ENCODE results near the gene MRPS31.

Gene MRPS31

DNA sequence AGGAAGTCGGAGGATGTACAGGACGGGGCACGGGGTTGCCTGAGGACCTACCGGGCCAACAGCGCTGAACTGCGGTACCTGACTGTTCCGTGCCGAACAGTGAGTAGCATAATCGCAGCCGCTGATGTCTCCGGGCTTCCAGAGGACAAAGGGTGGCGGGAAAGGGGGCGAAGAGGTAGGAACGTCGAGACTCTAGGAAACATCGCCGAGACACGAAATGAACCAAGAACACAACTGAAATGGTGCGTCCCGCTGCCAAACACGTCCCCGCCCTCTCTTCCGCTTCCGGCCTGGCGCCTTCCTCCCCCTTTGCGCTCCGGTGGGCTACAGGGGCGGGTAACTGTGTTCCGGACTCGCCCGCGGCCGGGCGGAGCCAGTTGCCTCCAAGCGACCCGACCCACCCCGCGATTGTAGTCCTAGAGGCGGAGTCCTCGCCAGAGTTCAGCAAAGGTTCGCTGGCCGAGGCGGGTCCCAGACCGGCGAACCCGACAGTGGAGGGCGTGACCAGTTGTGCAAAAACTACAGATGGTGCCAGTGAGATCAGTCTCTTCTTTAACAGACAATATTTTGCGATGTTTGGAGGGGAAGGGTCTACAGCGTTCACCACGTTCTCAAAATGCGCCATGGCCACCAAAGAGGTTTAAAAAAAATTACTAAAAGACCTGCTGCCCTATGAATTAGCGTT lies at the start of gene MRPS31:
Gene MRPS31 (minus strand): TSS at position 257 of the 685 bp plus-strand sequence. CDS start 54 bp downstream, at position 203.
- peak; percentile 88 to 93 (median 91) for DNase-seq

DNA sequence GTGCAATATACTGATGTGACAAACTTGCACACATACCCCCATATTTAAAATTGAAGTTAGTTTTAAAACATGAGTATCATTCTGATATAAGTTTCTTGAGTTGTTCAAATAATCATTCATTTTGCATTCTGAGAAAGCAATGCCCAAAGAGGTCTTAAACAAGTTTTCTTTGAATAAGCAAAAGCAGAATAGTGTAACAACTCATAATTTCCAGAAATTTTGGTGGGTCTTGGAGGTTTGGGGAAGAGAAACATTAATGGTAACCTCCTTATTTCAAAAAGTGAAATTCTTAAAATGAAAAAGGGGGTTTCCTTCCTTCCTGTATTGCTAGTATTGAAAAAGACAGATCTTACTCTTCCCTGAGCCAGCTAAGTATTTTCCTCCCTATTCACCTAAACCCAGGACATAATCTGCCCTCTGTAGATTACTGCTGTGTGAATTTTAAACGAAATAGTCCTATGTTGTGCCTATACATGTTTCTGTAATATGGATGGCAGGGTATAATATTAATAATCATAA lies 48.9 kb upstream of the MRPS31 start:
- DNase-seq, result no peak

DNA sequence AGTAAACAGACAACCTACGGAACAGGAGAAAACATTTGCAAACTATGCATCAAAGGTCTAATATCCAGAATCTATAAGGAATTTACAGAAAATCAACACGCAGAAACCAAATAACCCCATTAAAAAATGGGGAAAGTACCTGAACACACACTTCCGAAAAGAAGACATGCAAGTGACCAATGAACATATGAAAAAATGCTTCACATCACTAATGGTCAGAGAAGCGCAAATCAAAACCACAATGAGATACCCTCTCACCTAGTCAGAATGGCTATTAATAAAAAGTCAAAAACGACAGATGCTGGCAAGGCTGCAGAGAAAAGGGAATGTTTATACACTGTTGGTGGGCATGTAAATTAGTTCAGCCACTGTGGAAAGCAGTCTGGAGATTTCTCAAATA lies 47.9 kb upstream of the MRPS31 start:
- DNase-seq, result no peak

DNA sequence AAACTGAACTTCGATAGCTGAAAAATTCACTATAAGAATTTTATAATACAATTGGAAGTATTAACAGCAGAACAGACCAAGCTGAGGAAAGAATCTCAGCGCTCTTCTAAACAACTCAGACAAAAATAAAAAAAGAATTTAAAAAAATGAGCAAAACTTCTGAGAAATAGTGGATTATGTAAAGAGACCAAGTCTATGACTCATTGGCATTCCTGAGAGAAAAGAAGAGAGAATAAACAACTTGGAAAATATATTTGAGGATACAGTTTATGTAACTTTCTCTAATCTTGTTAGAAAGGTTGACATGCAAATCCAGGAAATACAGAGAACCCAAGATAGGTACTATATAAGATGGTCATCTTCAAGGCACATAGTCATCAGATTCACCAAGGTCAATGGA lies 43.8 kb upstream of the MRPS31 start:
- DNase-seq, result no peak

DNA sequence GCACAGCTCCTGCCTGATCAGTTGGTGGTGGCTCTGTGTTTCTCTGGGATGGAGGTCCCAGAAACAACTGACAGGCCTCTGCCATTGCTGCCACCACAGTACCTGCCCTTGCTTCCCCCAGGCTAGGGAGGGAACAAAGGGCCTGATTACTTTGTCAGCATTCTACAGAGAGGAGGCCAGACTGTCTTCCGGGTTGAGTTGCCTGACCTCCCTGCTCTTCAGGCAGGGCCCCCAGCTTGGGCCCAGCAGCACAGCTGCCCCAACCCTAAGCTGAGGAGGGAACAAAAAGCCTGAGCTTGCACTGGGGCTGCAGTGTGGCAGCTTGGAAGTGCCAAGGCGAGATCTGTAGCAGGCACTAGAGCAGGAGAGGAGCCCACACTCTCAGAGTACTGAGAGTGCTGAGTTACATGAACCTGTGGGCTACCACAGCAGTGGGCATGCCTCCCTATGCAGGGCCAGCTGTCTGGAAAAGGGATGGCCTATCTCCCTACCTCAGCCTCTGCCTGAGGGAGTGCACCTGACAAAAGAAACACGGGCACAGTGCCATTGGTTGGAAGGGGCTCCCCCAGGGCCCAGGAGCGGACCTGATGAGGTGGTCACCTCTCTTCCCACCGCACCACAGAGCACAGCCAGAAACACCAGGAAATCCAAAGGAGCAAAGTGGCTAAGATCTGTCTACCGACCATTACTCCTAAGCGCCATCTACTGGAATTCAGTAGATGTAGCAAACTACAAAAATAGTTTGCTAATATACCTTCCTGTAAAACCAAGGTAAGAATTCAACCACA lies 42.9 kb upstream of the MRPS31 start:
- DNase-seq, result peak in 1 of 3 experiments; percentile 38

DNA sequence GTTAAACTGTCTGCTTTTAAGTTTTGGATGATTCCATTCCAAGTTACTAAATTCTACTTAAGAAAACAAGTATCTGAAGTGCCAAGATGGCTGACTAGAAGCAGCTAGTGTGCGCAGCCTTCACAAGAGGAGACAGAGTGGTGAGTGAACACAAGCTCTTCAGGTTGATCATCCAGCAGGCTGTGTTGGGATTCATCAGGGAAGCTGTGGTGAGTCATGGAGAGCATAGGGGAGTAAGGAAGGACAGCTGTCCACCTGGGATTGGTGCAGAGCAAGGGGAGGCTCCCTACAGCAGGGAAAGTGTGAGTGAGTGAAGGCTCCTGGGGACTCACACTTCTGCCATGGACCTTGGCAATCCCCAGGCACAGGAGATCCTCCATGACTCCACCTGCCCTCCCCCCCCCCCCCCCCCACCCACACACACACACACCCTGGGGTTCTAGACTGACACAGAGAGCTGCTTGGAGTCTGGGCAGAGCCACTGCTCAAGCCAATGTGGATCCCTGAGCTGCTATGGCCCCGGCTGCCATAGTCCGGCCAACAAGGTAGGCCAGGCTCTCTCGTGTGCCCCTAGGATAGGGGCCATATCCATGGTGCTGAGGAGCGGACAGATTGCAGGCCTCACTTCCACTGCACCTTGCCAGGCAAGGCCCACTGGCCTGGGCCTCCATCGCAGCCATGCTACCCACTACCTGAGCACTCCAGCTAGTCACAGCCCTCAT lies 41.9 kb upstream of the MRPS31 start:
- no peak for DNase-seq

DNA sequence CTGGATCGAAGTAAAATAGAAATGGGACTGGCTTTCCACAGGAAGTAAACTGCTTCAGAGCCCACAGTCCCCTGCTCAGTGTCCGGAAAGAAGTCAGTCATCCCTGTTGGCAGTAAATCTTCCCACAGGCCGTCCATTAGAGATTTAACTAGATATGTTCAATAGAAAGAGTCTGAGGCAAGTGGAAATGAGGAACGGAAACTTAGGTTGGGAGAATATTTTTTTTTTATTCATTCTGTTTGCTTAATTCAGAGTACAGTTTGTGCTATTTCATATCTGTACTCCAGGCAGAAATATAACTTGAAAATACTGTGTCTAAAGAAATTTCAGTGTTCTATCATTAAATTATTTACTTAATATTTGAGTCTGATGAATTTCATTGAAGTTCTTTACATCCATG lies 41.1 kb upstream of the MRPS31 start:
- DNase-seq, result no peak

DNA sequence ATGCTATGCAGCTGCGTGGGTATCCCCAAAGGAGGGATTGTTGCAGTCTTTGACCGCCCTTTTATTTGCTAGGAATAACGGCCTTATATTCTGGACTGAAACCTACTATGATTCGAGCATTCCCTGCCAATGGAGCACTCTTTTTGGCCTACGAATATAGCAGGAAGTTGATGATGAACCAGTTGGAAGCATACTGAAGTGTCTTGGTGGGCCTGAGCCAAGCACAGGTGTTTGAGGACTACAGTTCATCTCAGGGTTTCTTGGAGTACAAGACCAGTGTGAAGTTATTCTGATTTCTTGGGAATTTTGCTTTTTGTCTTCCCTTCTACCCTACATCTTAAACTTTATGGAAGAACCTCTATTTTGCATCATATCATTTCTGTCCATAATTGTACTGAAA lies 38.5 kb upstream of the MRPS31 start:
- no peak for DNase-seq

DNA sequence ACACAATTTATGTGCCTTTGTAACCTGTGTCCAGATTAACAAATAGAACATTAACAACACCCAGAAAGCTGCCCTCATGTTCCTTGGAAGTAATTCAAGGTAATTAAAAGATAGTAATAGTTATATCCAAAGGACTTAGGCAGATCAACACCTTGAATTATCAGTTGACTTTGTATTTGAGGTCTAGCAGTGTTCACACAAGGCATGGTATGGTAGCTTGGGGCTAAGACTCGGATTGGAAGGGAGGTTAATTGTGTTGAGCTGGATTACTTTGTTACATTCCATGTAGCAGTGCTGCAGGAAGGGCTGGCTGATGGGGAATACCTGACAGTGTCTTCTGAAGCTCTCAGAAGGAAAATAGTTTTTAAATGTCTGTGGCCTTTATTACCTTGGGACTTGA lies 35.3 kb upstream of the MRPS31 start:
- DNase-seq, result no peak

DNA sequence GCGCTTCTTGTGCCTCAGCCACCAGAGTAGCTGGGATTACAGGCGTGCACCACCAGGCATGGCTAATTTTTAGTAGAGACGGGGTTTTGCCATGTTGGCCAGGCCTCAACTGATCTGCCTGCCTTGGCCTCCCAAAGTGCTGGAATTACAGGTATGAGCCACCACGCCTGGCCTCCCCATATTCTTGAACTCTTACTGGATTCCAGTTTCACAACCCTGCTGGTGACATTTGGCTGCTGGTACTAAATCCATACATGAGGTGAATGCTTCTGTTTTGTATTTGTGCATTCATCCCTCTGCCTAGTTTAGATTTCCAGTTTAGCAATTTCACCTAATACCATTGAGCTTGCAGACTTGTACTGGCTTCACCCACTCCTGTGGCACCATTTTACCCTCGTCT lies 32.3 kb upstream of the MRPS31 start:
- DNase-seq, result no peak

DNA sequence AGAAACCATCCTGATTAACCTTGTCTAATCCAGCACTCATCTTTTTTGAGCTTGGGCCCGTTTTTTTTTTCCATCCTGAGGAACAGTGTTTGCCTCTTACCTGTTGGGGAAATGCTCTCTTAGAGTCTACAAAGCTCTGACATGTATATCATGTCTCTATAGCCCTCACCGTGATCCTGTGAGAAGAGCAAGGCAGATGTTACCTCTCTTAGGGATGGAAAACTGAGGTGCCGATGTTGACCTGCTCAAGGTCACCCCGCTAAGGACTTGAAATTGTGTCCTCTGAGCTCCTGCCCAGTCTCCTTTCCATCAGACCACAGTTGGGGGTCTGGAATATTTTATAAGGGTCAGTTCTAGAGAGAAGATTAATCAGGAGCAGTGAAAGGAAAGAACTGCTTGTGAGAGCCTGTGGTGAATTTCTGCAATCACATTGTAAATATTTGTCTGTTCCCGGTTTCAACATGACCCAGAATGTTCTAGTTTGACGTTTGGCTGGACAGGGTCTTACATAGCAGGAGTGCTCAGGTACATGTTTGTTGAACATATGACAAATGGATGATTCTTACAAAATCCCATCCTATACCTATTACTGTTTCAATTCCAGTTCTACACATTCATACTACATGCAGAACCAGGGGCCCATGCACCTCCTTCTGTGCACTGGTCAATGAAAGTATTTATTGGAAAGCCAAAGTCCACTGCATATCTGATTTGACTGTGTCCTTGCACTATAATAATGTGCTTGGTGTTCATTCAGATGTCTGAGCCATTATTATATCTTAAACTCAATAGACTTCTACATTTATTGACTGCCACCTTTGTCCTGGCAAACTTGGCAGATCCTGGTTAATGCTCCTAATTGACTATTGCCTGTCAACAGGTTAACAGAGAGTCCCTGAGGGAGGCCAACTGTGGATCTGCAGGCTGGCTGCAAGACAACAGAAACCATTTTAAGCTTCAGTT lies 30.5 kb upstream of the MRPS31 start:
- DNase-seq, result no peak

DNA sequence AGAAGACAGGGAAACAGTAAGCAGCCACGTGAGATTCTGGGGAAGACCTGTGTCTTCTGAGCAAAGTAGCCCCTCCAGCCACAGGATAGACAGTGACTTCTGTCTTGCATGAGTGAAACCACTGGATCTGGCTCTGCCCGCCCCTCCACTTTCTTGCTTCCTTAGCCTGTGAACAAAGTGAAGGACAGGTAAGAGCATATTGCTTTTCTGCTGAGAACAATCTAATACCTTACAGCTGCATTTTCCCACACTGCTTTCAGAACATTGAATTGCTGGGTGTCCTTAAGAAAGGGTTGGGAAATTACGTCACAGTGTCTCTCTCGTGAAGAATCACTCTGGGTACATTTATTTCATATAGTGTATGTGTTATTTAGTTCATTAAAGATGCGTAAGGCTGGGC lies 29.6 kb upstream of the MRPS31 start:
- no peak for DNase-seq

DNA sequence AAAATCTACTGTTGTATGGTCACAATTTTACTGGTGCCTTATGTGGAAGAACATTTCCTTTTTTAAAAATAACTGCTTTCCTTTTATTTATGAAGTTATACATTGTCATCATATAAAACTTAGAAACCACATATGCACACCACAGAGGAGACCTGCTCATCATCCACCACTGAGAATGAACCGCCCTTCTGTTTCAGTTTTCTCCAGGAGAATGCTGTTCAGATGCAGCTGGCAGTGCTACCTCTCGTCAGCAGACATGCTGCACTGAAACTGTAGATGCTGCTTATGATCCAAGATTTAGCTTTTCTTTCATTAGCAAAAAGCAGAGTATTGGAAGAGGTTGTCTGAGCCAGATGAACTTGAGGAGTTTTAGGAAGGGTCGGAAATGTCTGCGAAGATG lies 28.5 kb upstream of the MRPS31 start:
- DNase-seq, result no peak

DNA sequence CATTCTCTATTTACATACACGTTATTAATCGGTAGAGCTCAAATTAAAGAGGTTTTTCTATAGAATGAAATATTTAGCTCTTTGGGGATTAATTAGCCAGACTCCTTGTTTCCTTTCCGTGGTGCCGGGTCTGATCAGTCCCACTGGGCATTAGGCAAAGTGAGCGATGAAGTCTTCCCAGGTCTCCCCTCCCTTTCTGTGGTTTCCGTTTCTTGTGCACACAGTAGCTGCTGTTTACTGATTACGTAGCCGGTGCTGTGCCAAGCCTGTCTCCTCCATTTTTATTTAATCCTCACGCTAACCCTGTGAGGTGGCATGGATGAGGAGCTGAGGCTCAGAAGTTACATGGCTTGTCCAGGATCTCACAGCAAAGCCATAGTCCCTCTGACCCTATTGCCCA lies 27.4 kb upstream of the MRPS31 start:
- no peak for DNase-seq

DNA sequence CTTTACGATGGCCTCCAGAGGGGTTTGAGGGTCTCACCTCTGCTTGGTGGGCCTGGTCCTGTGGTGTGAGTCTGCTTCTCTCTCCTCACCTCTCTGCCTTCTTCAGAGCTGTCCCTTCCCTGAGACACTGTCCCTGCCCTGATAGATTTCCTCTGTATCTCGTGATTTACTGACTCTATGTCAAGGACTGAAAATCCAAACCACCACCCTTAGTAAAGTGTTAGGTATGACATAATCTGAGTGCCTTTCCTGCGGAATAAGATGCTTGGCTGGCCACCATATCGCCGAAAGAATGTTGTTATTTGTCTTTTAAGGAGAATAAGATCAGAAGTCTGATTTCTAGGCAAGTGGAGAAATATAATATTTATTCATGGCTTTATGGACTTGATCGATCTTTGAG lies 25.7 kb upstream of the MRPS31 start:
- no peak for DNase-seq

DNA sequence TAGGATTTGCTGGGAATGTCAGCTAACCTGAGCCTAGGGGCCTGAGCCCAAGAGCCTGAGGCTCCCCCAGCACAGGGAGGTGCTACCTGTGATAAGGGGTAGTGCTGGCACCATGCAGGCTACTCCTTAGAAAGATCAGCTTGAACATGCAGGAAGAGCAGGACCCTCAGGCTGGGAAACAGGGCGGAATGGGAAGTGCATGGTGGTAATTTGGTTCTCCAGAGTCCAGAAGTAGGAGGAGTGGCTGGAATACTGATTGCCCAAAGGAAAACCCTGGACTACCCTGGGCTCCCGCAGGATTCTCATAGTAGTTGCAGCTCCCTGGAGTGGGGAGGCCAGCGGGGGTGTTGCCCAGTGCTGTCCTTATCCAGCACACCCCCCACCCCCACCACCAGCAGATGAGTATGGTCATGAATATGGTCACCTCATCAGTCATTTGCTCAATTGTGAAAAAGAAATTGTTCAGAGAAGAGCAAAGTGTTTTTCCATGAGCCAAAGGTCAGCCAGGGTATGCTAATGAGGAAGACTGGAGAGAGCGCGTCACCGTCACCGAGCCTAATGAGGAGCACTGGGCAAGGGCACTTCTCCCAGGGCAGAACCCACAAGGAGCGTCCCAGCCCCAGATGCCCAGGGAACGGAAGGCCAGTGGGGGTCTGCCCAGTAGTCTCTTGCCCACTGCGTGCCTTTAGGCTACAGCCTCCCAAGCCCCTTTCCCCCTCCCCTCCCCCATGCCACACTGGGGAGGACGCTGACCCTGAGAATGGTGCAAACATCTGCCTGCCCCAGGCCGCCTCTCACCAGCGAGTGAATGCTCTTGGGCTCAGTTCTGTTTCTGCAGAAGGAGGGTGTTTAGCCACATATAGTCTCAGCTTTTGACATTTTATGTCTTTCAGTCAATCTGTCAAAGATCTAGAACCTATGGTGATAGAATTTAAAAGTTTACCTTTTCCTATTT lies 23.7 kb upstream of the MRPS31 start:
- no peak for DNase-seq

DNA sequence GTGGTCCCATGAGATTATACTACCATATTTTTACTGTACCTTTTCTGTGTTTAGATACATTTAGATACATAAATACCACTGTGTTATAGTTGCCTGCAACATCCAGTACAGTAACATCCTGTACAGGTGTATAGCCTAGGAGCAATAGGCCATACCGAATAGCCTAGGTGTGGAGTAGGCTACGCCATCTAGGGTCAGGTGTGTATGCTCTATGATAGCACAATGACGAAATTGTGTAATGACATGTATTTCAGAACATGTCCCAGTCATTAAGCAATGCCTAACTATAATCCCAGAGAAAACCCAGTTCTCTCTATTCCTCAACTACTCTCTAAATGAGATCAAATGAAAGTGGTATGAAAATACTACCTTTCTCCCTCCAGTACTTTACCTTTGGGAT lies 22.3 kb upstream of the MRPS31 start:
- no peak for DNase-seq

DNA sequence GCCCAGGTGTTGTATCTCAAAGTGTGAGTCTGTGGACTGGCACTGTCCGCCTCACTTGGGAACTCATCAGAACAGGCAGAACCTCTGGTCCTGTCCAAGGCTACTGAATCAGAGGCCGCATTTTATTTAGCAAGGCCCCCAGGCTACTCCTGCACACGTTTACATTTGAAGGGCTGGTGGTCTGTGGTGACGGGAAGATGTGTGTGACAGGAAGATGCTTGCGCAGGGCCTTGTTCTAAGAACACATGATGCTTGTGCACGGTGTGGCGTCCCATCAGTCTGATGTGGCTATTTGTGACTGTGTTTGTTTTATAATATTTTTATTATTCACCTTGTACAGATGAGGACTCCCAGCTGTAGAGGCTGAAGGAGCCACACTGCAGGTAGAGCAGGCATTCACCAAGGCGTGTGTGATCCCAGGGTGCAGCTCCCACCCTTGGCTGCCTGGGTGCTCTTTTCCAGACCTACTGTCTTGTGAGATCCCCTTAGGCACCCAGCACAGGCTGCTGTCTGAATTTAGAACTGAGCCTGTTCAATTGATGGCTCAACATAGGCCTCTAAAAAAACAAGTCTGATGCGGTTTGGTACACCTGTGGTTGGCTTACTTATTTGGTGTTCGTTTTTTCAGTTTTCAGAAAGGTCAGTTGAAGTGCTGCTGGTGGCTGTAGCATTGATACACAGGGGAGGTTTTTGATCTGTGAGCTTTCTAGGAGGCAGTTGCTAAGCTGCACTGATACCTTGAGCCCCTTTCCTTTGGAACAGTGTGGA lies 21.5 kb upstream of the MRPS31 start:
- no peak for DNase-seq

DNA sequence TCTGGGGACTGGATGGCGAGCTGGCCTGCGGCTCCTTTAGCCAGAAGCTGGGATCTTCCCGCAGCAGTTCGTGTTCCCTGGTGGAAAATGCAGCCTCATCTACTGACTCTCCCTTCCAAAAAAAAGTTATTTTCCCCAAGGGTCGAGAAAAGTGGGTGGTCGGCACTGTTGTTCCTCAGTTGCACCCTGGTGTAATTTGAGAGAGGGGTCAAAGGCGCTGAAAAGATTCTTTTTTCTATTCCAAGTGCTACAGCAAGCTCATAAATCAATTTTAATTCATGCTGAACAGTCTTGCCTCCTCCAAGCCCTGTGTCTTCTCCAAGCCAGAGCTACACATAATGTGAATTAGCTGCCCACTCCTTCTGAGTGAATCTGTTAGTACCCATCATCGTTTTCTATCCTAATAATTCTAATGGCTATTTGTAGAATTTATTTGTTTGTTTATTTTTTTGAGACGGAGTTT lies 19.2 kb upstream of the MRPS31 start:
- peak in 1 of 3 experiments; percentile 16 for DNase-seq
